Panc1 (cell line): ENCODE data around the gene CUX1. TPM values are rescaled to one million over a fixed set of nuclear protein-coding genes. Genes with fewer than 3 reads are reported as not detected.

Source experiments
- ATAC-seq: fragments of 200-7000 bp; cut with Tn5 transposase; 2 replicates; pipeline ENCODE4 v1.9.1; 2020; ENCODE audit warnings: mild to moderate bottlenecking, moderate library complexity
- BruUV-seq: library from RNA; stranded (reverse); fragments of 400-500 nt; replicated peaks from 2 replicates; lab custom pipeline; 2021; lab: Mats Ljungman, UMichigan
- CTCF ChIA-PET: fragments of 300-600 bp; sonication (Branson Sonifier 250); formaldehyde crosslinking; loops from one replicate; lab custom pipeline; 2022; ENCODE audit warnings: antibody characterized with exemption; lab: Charles Lee
- POLR2A ChIA-PET: fragments of 300-600 bp; sonication (Branson Sonifier 250); formaldehyde crosslinking; loops from one replicate; lab custom pipeline; 2022; ENCODE audit warnings: antibody characterized with exemption; lab: Charles Lee
- DNase-seq: peaks from one replicate; pipeline ENCODE4 v3.0.0-alpha.2; 2010; ENCODE audit warnings: low read depth, low spot score
- H3K27ac ChIP-seq: 2 replicates; pipeline ENCODE4 v1.5.1; 2011; ENCODE audit warnings: mild to moderate bottlenecking, low read length, inconsistent platforms
- H3K27me3 ChIP-seq: fragments of 200-500 bp; sonication (Bioruptor generic); 2 replicates; pipeline ENCODE4 v1.6.0; 2014; ENCODE audit warnings: low read length, inconsistent platforms; ENCODE audit not compliant: control insufficient read depth, insufficient read depth
- H3K36me3 ChIP-seq: fragments of 200-500 bp; sonication (Bioruptor generic); 2 replicates; pipeline ENCODE4 v1.5.1; 2014; ENCODE audit warnings: inconsistent platforms, mild to moderate bottlenecking, low read length, moderate library complexity; ENCODE audit not compliant: control insufficient read depth, insufficient read depth
- H3K4me1 ChIP-seq: 2 replicates; pipeline ENCODE4 v1.5.1; 2011; ENCODE audit warnings: inconsistent platforms, mild to moderate bottlenecking, low read length, moderate library complexity; ENCODE audit not compliant: control insufficient read depth, insufficient read depth
- H3K4me3 ChIP-seq, 2 experiments: 2 replicates each; pipeline ENCODE4 v1.5.1; 2011 to 2012; ENCODE audit warnings: low read depth in 2 of 2, low read length in 2 of 2, mild to moderate bottlenecking in 2 of 2, inconsistent platforms in 1 of 2, moderate library complexity in 1 of 2
- H3K9me3 ChIP-seq: fragments of 200-500 bp; sonication (Bioruptor generic); 2 replicates; pipeline ENCODE4 v1.5.1; 2014; ENCODE audit warnings: low read depth, mild to moderate bottlenecking, inconsistent platforms, low read length, moderate library complexity; ENCODE audit not compliant: control insufficient read depth, insufficient read depth
- CTCF ChIP-seq: fragments of 450-650 bp; IDR thresholded peaks from 2 replicates; pipeline ENCODE4 v1.5.1; 2017; ENCODE audit warnings: mild to moderate bottlenecking
- POLR2AphosphoS5 ChIP-seq: IDR thresholded peaks from 2 replicates; pipeline ENCODE4 v1.6.1; 2012; ENCODE audit warnings: mild to moderate bottlenecking, low read depth, low read length, moderate library complexity
- SIN3A ChIP-seq: IDR thresholded peaks from 2 replicates; pipeline ENCODE4 v1.6.1; 2012; ENCODE audit warnings: low read depth, mild to moderate bottlenecking, low read length, moderate library complexity, borderline replicate concordance; ENCODE audit not compliant: insufficient read depth
- TCF7L2 ChIP-seq: IDR thresholded peaks from 2 replicates; pipeline ENCODE4 v1.6.1; 2011; ENCODE audit warnings: mild to moderate bottlenecking, low read depth, low read length, inconsistent platforms
- in situ Hi-C: cut with HindIII; loops from 2 replicates; pipeline ENCODE4 v1.10.0; 2016; ENCODE audit warnings: low sequenced_read_pairs, low pct_unique_long_range_greater_than_20kb
- intact Hi-C: fragments of 100-400 bp; cut with micrococcal nuclease; formaldehyde crosslinking; loops from one replicate; pipeline ENCODE4 v1.10.0; 2022; ENCODE audit not compliant: unreplicated experiment
- total RNA-seq: library from RNA; stranded (reverse); gene quantifications from one replicate; pipeline ENCODE4 v1.2.1, GENCODE V29; 2021; ENCODE audit not compliant: unreplicated experiment
- TF ChIP-seq, protein P1 (sequence below), 2 experiments: IDR thresholded peaks; 2 replicates each; pipeline ENCODE4 v1.6.1; 2011 to 2012; ENCODE audit warnings: low read depth in 2 of 2, control low read depth in 1 of 2, low read length in 1 of 2, mild to moderate bottlenecking in 1 of 2, moderate library complexity in 1 of 2; ENCODE audit not compliant: insufficient read depth in 1 of 2

The CUX1 gene
- total RNA-seq, 1 experiment from 2014 or later, result 50.9 TPM

DNA sequence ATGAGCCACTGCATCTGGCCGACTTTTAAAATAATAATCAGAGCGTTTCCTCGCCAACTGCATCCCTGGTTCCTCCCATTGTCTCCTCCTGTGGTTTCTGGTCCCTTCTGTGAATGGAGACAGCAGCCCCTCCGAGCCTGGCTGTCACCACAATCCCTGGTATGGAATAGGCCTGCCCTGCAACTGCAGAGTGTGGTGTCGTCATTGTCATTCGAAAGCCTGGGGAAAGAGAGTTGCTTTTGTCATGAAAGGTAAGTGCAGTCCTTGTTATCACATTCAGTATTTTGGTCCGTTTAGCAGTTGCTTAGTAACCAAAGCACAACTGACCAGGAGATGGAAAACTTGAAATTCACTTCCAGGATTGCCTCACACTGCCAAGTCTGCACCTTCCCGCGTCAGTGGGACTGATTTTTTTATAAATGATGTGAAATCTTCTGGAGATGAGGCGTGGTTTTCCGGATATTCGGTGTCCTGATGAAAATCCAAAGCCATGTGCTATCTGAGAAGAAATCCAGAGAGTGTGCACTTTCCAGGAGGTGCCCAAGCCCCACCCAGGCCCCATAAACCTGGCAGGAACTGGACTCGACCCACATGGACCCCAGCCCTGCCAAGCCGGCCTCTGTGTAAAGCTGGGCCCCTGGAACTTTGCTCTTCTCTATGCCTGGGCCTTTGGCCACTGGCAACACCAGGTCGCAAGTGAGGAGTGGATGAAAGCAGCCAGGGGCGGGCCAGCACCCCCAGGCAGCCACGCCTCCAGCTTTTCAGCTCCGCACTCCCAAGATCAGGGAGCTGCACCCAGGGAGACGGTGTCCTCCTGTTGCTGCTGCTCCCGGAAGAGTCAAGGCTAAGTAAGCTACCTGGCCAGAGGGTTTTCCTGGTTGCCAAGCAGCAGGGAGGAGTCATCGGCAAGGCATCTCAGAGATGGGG lies 335.5 kb downstream of the CUX1 start:
- Histone ChIP-seq H3K9me3 (no peaks in the 10 kb centered on the region), H3K4me1 (no peaks in the 10 kb centered on the region), H3K36me3 (no peaks in the 10 kb centered on the region), H3K4me3 (no peak overlapping the region), H3K27me3 (no peaks in the 10 kb centered on the region), H3K27ac (no peak overlapping the region)
- ATAC-seq (peak; percentile 49; the same call in 1 of the 2 replicates), DNase-seq (no peak)
- in situ Hi-C loops, result no loop called here
- no TSS peak for BruUV-seq
- TF ChIP-seq CTCF, result no peak
- TF ChIP-seq SIN3A, result no peak
- TF ChIP-seq, protein P1, sequence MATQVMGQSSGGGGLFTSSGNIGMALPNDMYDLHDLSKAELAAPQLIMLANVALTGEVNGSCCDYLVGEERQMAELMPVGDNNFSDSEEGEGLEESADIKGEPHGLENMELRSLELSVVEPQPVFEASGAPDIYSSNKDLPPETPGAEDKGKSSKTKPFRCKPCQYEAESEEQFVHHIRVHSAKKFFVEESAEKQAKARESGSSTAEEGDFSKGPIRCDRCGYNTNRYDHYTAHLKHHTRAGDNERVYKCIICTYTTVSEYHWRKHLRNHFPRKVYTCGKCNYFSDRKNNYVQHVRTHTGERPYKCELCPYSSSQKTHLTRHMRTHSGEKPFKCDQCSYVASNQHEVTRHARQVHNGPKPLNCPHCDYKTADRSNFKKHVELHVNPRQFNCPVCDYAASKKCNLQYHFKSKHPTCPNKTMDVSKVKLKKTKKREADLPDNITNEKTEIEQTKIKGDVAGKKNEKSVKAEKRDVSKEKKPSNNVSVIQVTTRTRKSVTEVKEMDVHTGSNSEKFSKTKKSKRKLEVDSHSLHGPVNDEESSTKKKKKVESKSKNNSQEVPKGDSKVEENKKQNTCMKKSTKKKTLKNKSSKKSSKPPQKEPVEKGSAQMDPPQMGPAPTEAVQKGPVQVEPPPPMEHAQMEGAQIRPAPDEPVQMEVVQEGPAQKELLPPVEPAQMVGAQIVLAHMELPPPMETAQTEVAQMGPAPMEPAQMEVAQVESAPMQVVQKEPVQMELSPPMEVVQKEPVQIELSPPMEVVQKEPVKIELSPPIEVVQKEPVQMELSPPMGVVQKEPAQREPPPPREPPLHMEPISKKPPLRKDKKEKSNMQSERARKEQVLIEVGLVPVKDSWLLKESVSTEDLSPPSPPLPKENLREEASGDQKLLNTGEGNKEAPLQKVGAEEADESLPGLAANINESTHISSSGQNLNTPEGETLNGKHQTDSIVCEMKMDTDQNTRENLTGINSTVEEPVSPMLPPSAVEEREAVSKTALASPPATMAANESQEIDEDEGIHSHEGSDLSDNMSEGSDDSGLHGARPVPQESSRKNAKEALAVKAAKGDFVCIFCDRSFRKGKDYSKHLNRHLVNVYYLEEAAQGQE (IDR thresholded peaks at IDR 0.05; ENCODE audit: insufficient read depth in 1 of 2, low read depth in 2 of 2, low read length in 1 of 2), result no peak
- no peak for TF ChIP-seq POLR2AphosphoS5
- no peak for TF ChIP-seq TCF7L2
- intact Hi-C loops, result no loop called here
- CTCF ChIA-PET, result no interaction called here
- POLR2A ChIA-PET, result no interaction called here

- intact Hi-C loops (no loop called here), in situ Hi-C loops (no loop called here)
- ATAC-seq (no peak), DNase-seq (no peak)
- BruUV-seq, result no TSS peak
- ChIA-PET POLR2A (no interaction called here), CTCF (interaction anchor here (1.1 kb wide), 1 partner anchor 155 kb away, joined by 10 read pairs; no protein-coding TSS in a partner anchor)
- no peak overlapping the region for H3K27ac ChIP-seq
- TF ChIP-seq POLR2AphosphoS5 (no peak), SIN3A (no peak), TCF7L2 (no peak), CTCF (no peak)
- TF ChIP-seq, protein P1 (IDR thresholded peaks at IDR 0.05; ENCODE audit: insufficient read depth in 1 of 2, low read depth in 2 of 2, low read length in 1 of 2), result no peak
- no peaks in the 10 kb centered on the region for H3K27me3 ChIP-seq
- no peaks in the 10 kb centered on the region for H3K36me3 ChIP-seq
- no peak overlapping the region for H3K4me3 ChIP-seq
- no peaks in the 10 kb centered on the region for H3K4me1 ChIP-seq
- H3K9me3 ChIP-seq, result no peaks in the 10 kb centered on the region
These were observed 336.1 kb downstream of the CUX1 start for GRCh38 chr7:102153599-102153946.
